Colonic mucosa (tissue), 4 donors: ENCODE data around the gene IL10RA. TPM values are rescaled to one million over a fixed set of nuclear protein-coding genes. Genes with fewer than 3 reads are reported as not detected.

Source experiments
- DNase-seq: peaks from one replicate; pipeline ENCODE4 v3.0.0-alpha.2; 2020
- H3K27ac ChIP-seq: fragments of 200-600 bp; one replicate; pipeline ENCODE4 v1.8.0; 2021
- H3K27me3 ChIP-seq: fragments of 200-600 bp; one replicate; pipeline ENCODE4 v1.8.0; 2021
- H3K36me3 ChIP-seq: fragments of 200-600 bp; one replicate; pipeline ENCODE4 v1.8.0; 2021
- H3K4me1 ChIP-seq: fragments of 200-600 bp; one replicate; pipeline ENCODE4 v1.8.0; 2021; ENCODE audit warnings: mild to moderate bottlenecking
- H3K4me3 ChIP-seq: fragments of 200-600 bp; one replicate; pipeline ENCODE4 v1.8.0; 2021
- H3K9ac ChIP-seq, 2 donors: one replicate each; pipeline ENCODE4 v1.7.0; 2013; ENCODE audit warnings: control low read depth in 2 of 2, low read depth in 2 of 2, low read length in 2 of 2
- H3K9me3 ChIP-seq: fragments of 200-600 bp; one replicate; pipeline ENCODE4 v1.8.0; 2021
- intact Hi-C: fragments of 100-400 bp; cut with DNase I; formaldehyde crosslinking; loops from one replicate; pipeline ENCODE4 v1.14.1; 2022
- total RNA-seq, 2 donors: library from RNA; stranded (reverse); fragmentation: NEBNext Ultra II Directional in 1 of 2; extraction: Animal tissue kit (Norgen Biotek cat#: 25700) in 1 of 2; gene quantifications; one replicate each; pipeline ENCODE4 v1.2.1, GENCODE V29; 2021
- TF ChIP-seq, protein P1 (sequence below): fragments of 200-600 bp; IDR thresholded peaks from one replicate; pipeline ENCODE4 v1.8.0; 2022; ENCODE audit warnings: antibody characterized with exemption, mild to moderate bottlenecking
- donor health status: healthy.
- donor health status: DM: no; HTN: no; CAD: no.
- donor health status: DM: no; HTN: no; CAD: no.

The IL10RA gene
- total RNA-seq, 2 donors from 2014 or later, result 4.4 to 9.8 TPM

DNA sequence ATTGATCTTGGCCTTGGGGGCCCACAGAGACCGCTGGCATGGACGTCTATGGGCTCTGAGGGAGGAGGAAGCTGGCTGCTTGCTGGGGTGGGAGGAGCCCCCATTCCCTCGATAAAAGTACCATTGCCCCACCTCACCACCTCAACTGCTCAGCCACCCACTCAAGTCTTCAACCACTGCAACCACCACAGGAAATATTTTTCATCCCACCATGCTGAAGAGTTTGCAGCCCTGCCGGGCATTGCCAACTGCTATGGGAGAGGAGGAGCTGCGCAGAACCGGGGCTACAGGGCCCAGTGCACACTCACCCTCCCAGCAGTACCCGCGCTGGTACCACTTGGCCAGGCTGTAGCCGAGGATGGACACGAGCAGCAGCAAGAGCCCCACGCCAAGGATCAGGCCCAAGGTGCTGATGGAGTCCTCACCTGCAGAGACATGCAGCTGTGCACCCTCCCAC, 29.2 kb downstream of the IL10RA start:
- H3K27ac ChIP-seq, result no peak overlapping the region
- DNase-seq, result no peak

DNA sequence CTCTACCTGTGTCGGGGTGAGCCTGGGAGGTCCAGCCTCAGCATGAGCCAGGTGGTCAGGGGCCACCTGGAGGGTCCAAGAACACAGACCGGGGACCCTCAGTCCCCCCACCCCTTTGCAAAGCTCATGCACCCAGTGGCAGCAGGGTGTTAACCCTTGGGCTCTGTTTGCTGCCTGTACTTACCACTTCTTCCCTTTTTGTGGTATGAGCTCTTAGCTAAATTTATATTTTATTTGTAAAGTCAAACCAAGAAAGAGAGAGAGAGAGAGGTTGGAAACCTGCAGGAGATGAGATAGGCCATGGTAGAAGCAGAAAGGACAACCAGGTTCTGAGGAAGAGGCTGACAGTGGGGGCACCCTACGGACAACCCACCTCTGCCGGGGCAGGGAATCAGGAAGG, 29.9 kb downstream of the IL10RA start:
- Histone ChIP-seq H3K4me1 (no peaks in the 10 kb centered on the region), H3K9ac (no peak overlapping the region), H3K27ac (no peak overlapping the region), H3K36me3 (no peaks in the 10 kb centered on the region), H3K9me3 (no peaks in the 10 kb centered on the region), H3K27me3 (no peaks in the 10 kb centered on the region), H3K4me3 (no peak overlapping the region)
- intact Hi-C loops, result no loop called here
- TF ChIP-seq, protein P1, sequence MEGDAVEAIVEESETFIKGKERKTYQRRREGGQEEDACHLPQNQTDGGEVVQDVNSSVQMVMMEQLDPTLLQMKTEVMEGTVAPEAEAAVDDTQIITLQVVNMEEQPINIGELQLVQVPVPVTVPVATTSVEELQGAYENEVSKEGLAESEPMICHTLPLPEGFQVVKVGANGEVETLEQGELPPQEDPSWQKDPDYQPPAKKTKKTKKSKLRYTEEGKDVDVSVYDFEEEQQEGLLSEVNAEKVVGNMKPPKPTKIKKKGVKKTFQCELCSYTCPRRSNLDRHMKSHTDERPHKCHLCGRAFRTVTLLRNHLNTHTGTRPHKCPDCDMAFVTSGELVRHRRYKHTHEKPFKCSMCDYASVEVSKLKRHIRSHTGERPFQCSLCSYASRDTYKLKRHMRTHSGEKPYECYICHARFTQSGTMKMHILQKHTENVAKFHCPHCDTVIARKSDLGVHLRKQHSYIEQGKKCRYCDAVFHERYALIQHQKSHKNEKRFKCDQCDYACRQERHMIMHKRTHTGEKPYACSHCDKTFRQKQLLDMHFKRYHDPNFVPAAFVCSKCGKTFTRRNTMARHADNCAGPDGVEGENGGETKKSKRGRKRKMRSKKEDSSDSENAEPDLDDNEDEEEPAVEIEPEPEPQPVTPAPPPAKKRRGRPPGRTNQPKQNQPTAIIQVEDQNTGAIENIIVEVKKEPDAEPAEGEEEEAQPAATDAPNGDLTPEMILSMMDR, result no peak
- no peak for DNase-seq

More for the DNA sequence above, 29.2 kb downstream of the IL10RA start:
- H3K9me3 ChIP-seq, result no peaks in the 10 kb centered on the region
- TF ChIP-seq, protein P1, result no peak
- H3K4me1 ChIP-seq, result no peaks in the 10 kb centered on the region
- intact Hi-C loops, result no loop called here
- H3K4me3 ChIP-seq, result no peak overlapping the region
- no peaks in the 10 kb centered on the region for H3K27me3 ChIP-seq
- H3K9ac ChIP-seq, result no peak overlapping the region
- no peaks in the 10 kb centered on the region for H3K36me3 ChIP-seq

DNA sequence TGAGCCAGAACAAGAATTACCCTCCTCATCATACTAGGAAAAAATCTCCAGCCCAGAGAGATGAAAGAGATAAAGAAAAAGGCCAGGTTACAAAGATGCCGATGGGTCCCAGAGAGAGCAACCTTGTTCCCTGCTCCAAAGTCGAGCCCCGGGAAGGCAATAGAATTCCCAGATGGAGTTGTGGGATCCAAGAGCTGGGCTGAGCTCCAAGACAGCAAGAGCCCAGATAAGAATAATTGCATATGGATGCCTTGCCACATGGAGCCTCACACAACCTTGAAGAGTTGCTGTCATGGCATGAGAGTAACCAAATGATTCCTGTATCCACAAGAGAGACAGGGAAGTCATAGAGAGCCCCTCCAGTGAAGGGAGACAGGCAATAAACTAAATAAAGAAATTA, 30.9 kb downstream of the IL10RA start:
- Histone ChIP-seq H3K27ac (no peak overlapping the region), H3K9ac (no peak overlapping the region), H3K4me1 (no peaks in the 10 kb centered on the region), H3K9me3 (no peaks in the 10 kb centered on the region), H3K36me3 (no peaks in the 10 kb centered on the region), H3K4me3 (no peak overlapping the region), H3K27me3 (no peaks in the 10 kb centered on the region)
- DNase-seq, result no peak
- TF ChIP-seq, protein P1, result no peak
- intact Hi-C loops, result no loop called here

DNA sequence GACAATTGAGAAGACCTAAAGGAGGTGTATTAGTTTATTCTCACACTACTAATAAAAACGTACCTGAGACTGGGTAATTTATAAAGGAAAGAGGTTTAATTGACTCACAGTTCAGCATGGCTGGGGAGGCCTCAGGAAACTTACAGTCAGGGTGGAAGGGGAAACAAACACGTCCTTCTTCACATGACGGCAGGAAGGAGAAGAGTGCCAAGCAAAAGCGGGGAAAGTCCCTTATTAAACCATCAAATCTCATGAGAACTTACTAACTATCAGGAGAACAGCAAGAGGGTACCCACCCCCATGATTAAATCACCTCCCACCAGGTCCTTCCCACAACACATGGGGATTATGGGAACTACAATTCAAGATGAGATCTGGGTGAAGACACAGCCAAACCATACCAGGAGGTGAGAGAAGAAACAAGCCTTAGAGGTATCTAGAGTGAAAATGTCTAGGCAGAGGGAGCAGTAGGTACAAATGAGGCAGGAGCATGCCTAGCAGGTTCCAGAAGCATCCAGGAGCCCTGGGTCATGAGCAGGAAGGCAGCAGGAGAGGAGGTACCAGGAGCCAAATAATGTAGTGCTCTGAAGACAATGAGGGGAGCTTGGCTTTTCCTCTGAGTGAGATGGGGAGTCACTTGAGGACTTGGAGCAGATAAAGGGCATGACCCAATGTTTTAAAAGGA, 31.6 kb downstream of the IL10RA start:
- Histone ChIP-seq H3K4me1 (no peaks in the 10 kb centered on the region), H3K9ac (no peak overlapping the region), H3K9me3 (no peaks in the 10 kb centered on the region), H3K36me3 (no peaks in the 10 kb centered on the region), H3K27ac (no peak overlapping the region), H3K4me3 (no peak overlapping the region), H3K27me3 (no peaks in the 10 kb centered on the region)
- DNase-seq, result no peak
- intact Hi-C loops, result no loop called here
- TF ChIP-seq, protein P1, result no peak

DNA sequence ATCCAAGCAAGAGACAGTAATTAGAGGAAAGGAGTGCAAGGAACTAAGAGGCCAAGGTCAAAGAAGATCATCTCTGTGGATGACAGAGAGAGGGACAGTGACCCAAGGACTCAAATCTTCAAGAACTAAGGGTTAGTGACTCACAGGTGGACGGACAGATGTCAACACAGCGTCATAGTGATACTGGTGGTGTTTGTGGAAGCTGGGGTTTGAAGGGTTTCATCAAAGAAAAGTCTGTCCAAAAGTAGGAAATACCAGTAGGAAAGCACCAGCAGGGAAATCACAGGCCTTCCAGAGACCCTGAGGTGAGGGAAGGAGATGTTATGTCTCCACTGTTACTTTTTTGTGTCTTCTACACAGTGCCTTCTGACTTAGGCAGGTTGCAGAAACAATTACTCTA, 32.2 kb downstream of the IL10RA start:
- Histone ChIP-seq H3K36me3 (no peaks in the 10 kb centered on the region), H3K4me3 (no peak overlapping the region), H3K4me1 (no peaks in the 10 kb centered on the region), H3K9ac (no peak overlapping the region), H3K9me3 (no peaks in the 10 kb centered on the region), H3K27ac (no peak overlapping the region), H3K27me3 (no peaks in the 10 kb centered on the region)
- intact Hi-C loops, result no loop called here
- DNase-seq, result no peak
- TF ChIP-seq, protein P1, result no peak
